Osteoblast (primary cell): ENCODE measurements around the gene CLDN4. TPM values are rescaled to one million over a fixed set of nuclear protein-coding genes. Genes with fewer than 3 reads are reported as not detected.
A peak's percentile ranks its signal among the peaks of the same experiment; 100 is the strongest.

Experiments used
- DNase-seq: peaks from one replicate; pipeline ENCODE4 v3.0.0; 2011; ENCODE audit warnings: low spot score, mixed read lengths; ENCODE audit not compliant: insufficient read length; ENCODE audit errors: missing footprints
- H2AFZ ChIP-seq: 2 replicates; pipeline ENCODE4 v1.6.0; 2011; ENCODE audit warnings: mild to moderate bottlenecking, low read length
- H3K27ac ChIP-seq: 2 replicates; pipeline ENCODE4 v1.5.1; 2011; ENCODE audit warnings: mild to moderate bottlenecking, low read depth, low read length, moderate library complexity
- H3K27me3 ChIP-seq: 2 replicates; pipeline ENCODE4 v1.6.0; 2012; ENCODE audit warnings: mild to moderate bottlenecking, control low read depth, inconsistent platforms, low read length, moderate library complexity; ENCODE audit not compliant: insufficient read depth
- H3K36me3 ChIP-seq: 2 replicates; pipeline ENCODE4 v1.5.1; 2011; ENCODE audit warnings: mild to moderate bottlenecking, low read length, control low read depth, moderate library complexity; ENCODE audit not compliant: insufficient read depth
- H3K4me1 ChIP-seq: 2 replicates; pipeline ENCODE4 v1.5.1; 2011; ENCODE audit warnings: mild to moderate bottlenecking, low read length, control low read depth, moderate library complexity; ENCODE audit not compliant: insufficient read depth
- H3K4me2 ChIP-seq: 2 replicates; pipeline ENCODE4 v1.6.0; 2011; ENCODE audit warnings: mild to moderate bottlenecking, low read length; ENCODE audit not compliant: insufficient read depth
- H3K4me3 ChIP-seq: fragments of 200-600 bp; sonication (generic); 3 replicates; pipeline ENCODE4 v1.5.1; 2012; ENCODE audit warnings: mild to moderate bottlenecking, low read length, inconsistent platforms; ENCODE audit not compliant: insufficient read depth
- H3K79me2 ChIP-seq: 2 replicates; pipeline ENCODE4 v1.6.0; 2012; ENCODE audit warnings: mild to moderate bottlenecking, low read length, control low read depth, inconsistent platforms; ENCODE audit not compliant: insufficient read depth
- H3K9me3 ChIP-seq: 2 replicates; pipeline ENCODE4 v1.5.1; 2011; ENCODE audit warnings: low read depth, low read length, control low read depth
- H4K20me1 ChIP-seq: 2 replicates; pipeline ENCODE4 v1.6.0; 2012; ENCODE audit warnings: mild to moderate bottlenecking, low read length, control low read depth; ENCODE audit not compliant: insufficient read depth
- CTCF ChIP-seq: IDR thresholded peaks from 2 replicates; pipeline ENCODE4 v1.5.1; 2011; ENCODE audit warnings: mild to moderate bottlenecking, low read depth, low read length, moderate library complexity; ENCODE audit errors: extremely low read depth
- total RNA-seq: library from RNA; depleted of rRNA; stranded (reverse); fragments of >200 nt; gene quantifications from 2 replicates; pipeline ENCODE4 v1.2.3, GENCODE V29; 2012

Gene CLDN4
- total RNA-seq, 1 donor = 0.36 TPM

GRCh38 chr7:73809467-73809951 lies 21.3 kb upstream of the CLDN4 start:
- H3K4me3 ChIP-seq = no peak overlapping the region

GRCh38 chr7:73810998-73811360 lies 19.8 kb upstream of the CLDN4 start:
- H3K4me1 ChIP-seq = peaks cover 4% of the 10 kb centered on the region
- H3K27me3 ChIP-seq = no peaks in the 10 kb centered on the region
- H3K36me3 ChIP-seq = no peaks in the 10 kb centered on the region
- no peak for TF ChIP-seq CTCF
- H3K4me3 ChIP-seq = no peak overlapping the region
- no peaks in the 10 kb centered on the region for H3K79me2 ChIP-seq
- no peak for DNase-seq
- H4K20me1 ChIP-seq = no peaks in the 10 kb centered on the region
- no peaks in the 10 kb centered on the region for H3K9me3 ChIP-seq
- H3K4me2 ChIP-seq = no peak overlapping the region
- H2AFZ ChIP-seq = no peak overlapping the region
- no peak overlapping the region for H3K27ac ChIP-seq

More at GRCh38 chr7:73809467-73809951, 21.3 kb upstream of the CLDN4 start:
- Histone ChIP-seq H3K27me3 (no peaks in the 10 kb centered on the region), H3K79me2 (no peaks in the 10 kb centered on the region), H3K9me3 (no peaks in the 10 kb centered on the region), H2AFZ (peak overlapping the region; percentile 80), H4K20me1 (no peaks in the 10 kb centered on the region), H3K4me2 (peak overlapping the region; percentile 20), H3K36me3 (no peaks in the 10 kb centered on the region), H3K4me1 (peaks cover 4% of the 10 kb centered on the region), H3K27ac (no peak overlapping the region)
- TF ChIP-seq CTCF = no peak
- peak; percentile 88 for DNase-seq

GRCh38 chr7:73811760-73812168 lies 19.0 kb upstream of the CLDN4 start:
- Histone ChIP-seq H3K27ac (no peak overlapping the region), H3K4me2 (no peak overlapping the region), H3K4me1 (peaks cover 4% of the 10 kb centered on the region), H3K27me3 (no peaks in the 10 kb centered on the region), H3K79me2 (no peaks in the 10 kb centered on the region), H2AFZ (no peak overlapping the region), H3K4me3 (no peak overlapping the region), H3K36me3 (no peaks in the 10 kb centered on the region), H3K9me3 (no peaks in the 10 kb centered on the region), H4K20me1 (no peaks in the 10 kb centered on the region)
- TF ChIP-seq CTCF = peak; percentile 84
- DNase-seq = peak; percentile 92

GRCh38 chr7:73812996-73813395 lies 17.8 kb upstream of the CLDN4 start:
- Histone ChIP-seq H3K9me3 (no peaks in the 10 kb centered on the region), H3K4me1 (peaks cover 4% of the 10 kb centered on the region)

More at GRCh38 chr7:73812996-73813395, 17.8 kb upstream of the CLDN4 start:
- TF ChIP-seq CTCF = no peak
- Histone ChIP-seq H3K27ac (no peak overlapping the region), H3K79me2 (no peaks in the 10 kb centered on the region), H3K4me2 (no peak overlapping the region), H4K20me1 (no peaks in the 10 kb centered on the region), H3K36me3 (no peaks in the 10 kb centered on the region), H3K27me3 (no peaks in the 10 kb centered on the region), H2AFZ (no peak overlapping the region), H3K4me3 (no peak overlapping the region)
- peak; percentile 39 for DNase-seq
